ENCODE data around the gene FAM3A. TPM values are rescaled to one million over a fixed set of nuclear protein-coding genes. Genes with fewer than 3 reads are reported as not detected.
A peak's percentile ranks its signal among the peaks of the same experiment; 100 is the strongest.

The FAM3A gene
- total and polyA plus RNA-seq, 3 donors from 2014 or later = 24.0 to 41.1 (median 24.7) TPM

DNA sequence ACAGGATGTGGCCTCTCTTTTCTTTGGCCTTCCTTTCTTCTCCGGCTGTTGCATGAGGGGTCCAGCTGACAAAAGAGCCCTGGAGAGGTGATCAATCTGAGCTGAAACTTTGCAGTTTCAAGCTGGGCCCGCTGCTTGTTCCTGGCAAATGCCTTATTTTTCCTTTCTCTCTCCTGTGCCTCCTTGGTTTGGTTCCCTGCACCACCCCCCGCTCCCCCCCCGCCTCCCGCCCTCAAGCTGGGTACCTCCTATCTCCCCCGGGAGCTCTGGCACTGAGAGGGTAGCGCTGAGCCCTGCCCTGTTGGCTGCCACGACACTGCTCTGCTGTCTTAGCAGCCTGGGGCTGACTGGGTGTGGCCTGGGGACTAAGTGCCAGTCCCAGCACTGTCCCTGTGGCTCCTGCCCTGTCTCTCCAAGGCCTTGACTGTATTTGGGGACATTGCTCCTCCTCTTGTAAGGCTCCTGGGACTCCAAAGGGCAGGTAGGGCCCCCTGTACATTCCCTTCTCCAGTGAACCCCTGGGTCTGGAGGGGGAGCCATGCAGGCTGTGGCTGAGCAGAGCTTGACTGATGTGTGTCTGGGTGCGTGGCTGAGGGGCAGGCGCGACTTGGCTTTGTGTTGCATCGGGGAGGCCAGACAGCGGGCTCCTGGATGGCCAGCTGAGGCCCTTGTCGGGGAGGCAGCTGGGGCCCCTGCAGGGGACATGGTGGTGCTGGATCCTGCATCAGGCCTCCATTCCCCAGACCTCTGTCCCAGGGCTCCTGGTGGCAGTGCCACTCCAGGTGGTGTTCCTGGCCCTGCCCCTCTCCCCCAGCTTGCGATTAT is 56.9 kb downstream of the FAM3A start:
- intact Hi-C loops (cut with DNase I; ENCODE audit: low total_unique reads) = no loop called here
- WGBS, 2 donors = 15 to 30% methylated on average over 2 to 13 of the region's 15 CpGs
- peak; percentile 38 for DNase-seq

DNA sequence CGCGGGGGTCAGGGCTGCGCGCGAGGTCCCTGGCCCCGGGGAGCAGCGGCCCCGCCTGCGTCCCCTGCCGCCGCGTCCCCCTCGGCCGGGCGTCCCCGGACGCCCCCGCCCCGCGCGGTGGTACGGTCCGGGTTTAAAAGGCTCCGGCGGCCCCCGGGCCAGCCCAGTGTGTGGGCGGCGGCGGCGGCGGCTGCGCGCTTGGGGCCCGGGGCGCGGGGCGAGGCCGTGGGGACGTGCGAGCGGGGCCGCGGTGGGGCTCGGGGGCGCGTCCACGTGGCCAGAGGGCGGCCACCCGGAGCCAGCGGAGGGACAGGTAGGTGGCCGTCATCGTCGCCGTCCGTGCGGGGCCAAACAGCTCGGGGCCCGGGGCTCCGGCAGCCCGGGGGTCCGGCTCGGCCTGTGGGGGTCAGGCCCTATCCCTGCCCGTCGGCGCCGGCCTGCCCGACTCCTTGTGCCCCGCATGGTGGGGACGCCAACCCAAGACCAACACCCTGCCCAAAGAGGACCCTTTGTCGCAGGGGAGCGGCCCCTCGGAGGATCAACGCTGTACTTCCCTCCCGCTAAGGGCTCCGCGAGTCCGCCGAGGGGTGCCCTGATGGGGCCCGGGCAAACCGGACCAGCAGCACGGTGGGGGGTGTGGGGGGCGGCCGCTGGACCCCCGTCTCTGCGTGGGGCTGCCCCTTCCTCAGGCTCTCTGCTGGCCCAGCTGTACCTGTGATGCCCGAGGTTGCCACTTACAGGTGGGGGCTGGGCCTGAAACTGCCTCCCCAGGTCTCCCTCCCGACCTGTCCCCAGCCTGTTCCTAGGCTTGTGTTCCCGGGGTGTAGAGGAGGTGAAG is 57.7 kb downstream of the FAM3A start, which contains the start of gene PLXNA3:
TSS of gene PLXNA3 (plus strand) at position 166 of the 838 bp plus-strand sequence. CDS start 1,903 bp downstream, outside the sequence.
- 1% methylated on average over 20 of the region's 88 CpGs; no CpG with 5 or more reads in 1 of the 2 donors for WGBS, 2 donors
- peak within 1 kb of the TSS in 1 of 2 donors; percentile 56 for H3K27ac ChIP-seq
- H3K9me3 ChIP-seq = no peaks in the 10 kb centered on the region
- H3K36me3 ChIP-seq (ENCODE audit: low read depth, missing control alignments) = no peaks in the 10 kb centered on the region
- intact Hi-C loops (cut with DNase I; ENCODE audit: low total_unique reads) = no loop called here
- no peaks in the 10 kb centered on the region for H3K4me1 ChIP-seq
- H3K4me3 ChIP-seq = peak within 1 kb of the TSS; percentile 55 to 66
- TF ChIP-seq POLR2A (IDR thresholded peaks at IDR 0.05) (no peak), CTCF (IDR thresholded peaks at IDR 0.05) (no peak)
- no peaks in the 10 kb centered on the region for H3K27me3 ChIP-seq
- peak; percentile 29 for DNase-seq

More for the DNA sequence above, 56.9 kb downstream of the FAM3A start:
- no peak overlapping the region for H3K27ac ChIP-seq
- H3K27me3 ChIP-seq = no peaks in the 10 kb centered on the region
- H3K4me3 ChIP-seq = peak overlapping the region; percentile 55 to 66
- H3K4me1 ChIP-seq = no peaks in the 10 kb centered on the region
- no peaks in the 10 kb centered on the region for H3K9me3 ChIP-seq
- no peak for TF ChIP-seq CTCF (IDR thresholded peaks at IDR 0.05)
- TF ChIP-seq POLR2A (IDR thresholded peaks at IDR 0.05) = no peak
- H3K36me3 ChIP-seq (ENCODE audit: low read depth, missing control alignments) = no peaks in the 10 kb centered on the region

GRCh38 chrX:154457491-154458115 is 58.4 kb downstream of the FAM3A start:
- intact Hi-C loops (cut with DNase I; ENCODE audit: low total_unique reads) = no loop called here
- TF ChIP-seq POLR2A (IDR thresholded peaks at IDR 0.05) = no peak
- no peak for TF ChIP-seq CTCF (IDR thresholded peaks at IDR 0.05)
- H3K27me3 ChIP-seq = no peaks in the 10 kb centered on the region
- peak; percentile 30 for DNase-seq
- WGBS, 2 donors = 8 to 9% methylated on average over 12 to 33 of the region's 65 CpGs
- no peaks in the 10 kb centered on the region for H3K4me1 ChIP-seq
- H3K36me3 ChIP-seq (ENCODE audit: low read depth, missing control alignments) = no peaks in the 10 kb centered on the region
- H3K4me3 ChIP-seq = peak overlapping the region; percentile 44 to 55
- H3K27ac ChIP-seq = peak overlapping the region in 1 of 2 donors; percentile 56
- H3K9me3 ChIP-seq = no peaks in the 10 kb centered on the region

Small RNAs within 50 kb of the gene (small RNA-seq; reads per million reads assigned to genes)
- gene RN7SL697P = 0 reads per million in 2 donors

Other genes with a start within 250 kb of the FAM3A start
- gene TEX28, start 221.1 kb downstream of the FAM3A start, total RNA-seq = 1 to 10 TPM; 4.2 to 6.4 TPM
- gene TEX28, start 221.1 kb downstream of the FAM3A start, polyA plus RNA-seq (ENCODE audit: insufficient read depth, low read depth, low replicate concordance) = 9.0 TPM
- gene TKTL1, start 220.4 kb downstream of the FAM3A start, total RNA-seq = 100 to 1,000 TPM; 224 to 268 TPM
- gene TKTL1, start 220.4 kb downstream of the FAM3A start, polyA plus RNA-seq (ENCODE audit: insufficient read depth, low read depth, low replicate concordance) = 233 TPM
- gene FLNA, start 141.6 kb downstream of the FAM3A start, total RNA-seq = 100 to 1,000 TPM; 400 to 532 TPM
- 474 TPM for gene FLNA, start 141.6 kb downstream of the FAM3A start, polyA plus RNA-seq (ENCODE audit: insufficient read depth, low read depth, low replicate concordance)
- gene EMD, start 136.9 kb downstream of the FAM3A start, total RNA-seq = 10 to 100 TPM; 65.6 to 69.6 TPM
- 74.2 TPM for gene EMD, start 136.9 kb downstream of the FAM3A start, polyA plus RNA-seq (ENCODE audit: insufficient read depth, low read depth, low replicate concordance)
- 1,000 to 10,000 TPM in 1 of 2 donors, 100 to 1,000 TPM in 1; 925 to 1,913 TPM for gene RPL10, start 117.9 kb downstream of the FAM3A start, total RNA-seq
- gene RPL10, start 117.9 kb downstream of the FAM3A start, polyA plus RNA-seq (ENCODE audit: insufficient read depth, low read depth, low replicate concordance) = 1,423 TPM
- 10 to 100 TPM; 36.5 to 42.2 TPM for gene DNASE1L1, start 107.0 kb downstream of the FAM3A start, total RNA-seq
- 18.5 TPM for gene DNASE1L1, start 107.0 kb downstream of the FAM3A start, polyA plus RNA-seq (ENCODE audit: insufficient read depth, low read depth, low replicate concordance)
- 10 to 100 TPM; 32.1 to 48.7 TPM for gene TAFAZZIN, start 104.7 kb downstream of the FAM3A start, total RNA-seq
- 11.8 TPM for gene TAFAZZIN, start 104.7 kb downstream of the FAM3A start, polyA plus RNA-seq (ENCODE audit: insufficient read depth, low read depth, low replicate concordance)
- gene ATP6AP1, start 87.6 kb downstream of the FAM3A start, total RNA-seq = 100 to 1,000 TPM in 1 of 2 donors, 10 to 100 TPM in 1; 95.1 to 158 TPM
- 119 TPM for gene ATP6AP1, start 87.6 kb downstream of the FAM3A start, polyA plus RNA-seq (ENCODE audit: insufficient read depth, low read depth, low replicate concordance)
- gene GDI1, start 79.1 kb downstream of the FAM3A start, total RNA-seq = 100 to 1,000 TPM; 158 to 162 TPM
- 118 TPM for gene GDI1, start 79.1 kb downstream of the FAM3A start, polyA plus RNA-seq (ENCODE audit: insufficient read depth, low read depth, low replicate concordance)
- gene FAM50A, start 72.1 kb downstream of the FAM3A start, total RNA-seq = 10 to 100 TPM; 38.4 to 38.5 TPM
- gene FAM50A, start 72.1 kb downstream of the FAM3A start, polyA plus RNA-seq (ENCODE audit: insufficient read depth, low read depth, low replicate concordance) = 29.6 TPM
- 10 to 100 TPM; 37.3 to 63.5 TPM for gene PLXNA3, start 58.0 kb downstream of the FAM3A start, total RNA-seq
- gene PLXNA3, start 58.0 kb downstream of the FAM3A start, polyA plus RNA-seq (ENCODE audit: insufficient read depth, low read depth, low replicate concordance) = 24.7 TPM
- 10 to 100 TPM; 29.1 to 30.9 TPM for gene LAGE3, start 37.0 kb downstream of the FAM3A start, total RNA-seq
- gene LAGE3, start 37.0 kb downstream of the FAM3A start, polyA plus RNA-seq (ENCODE audit: insufficient read depth, low read depth, low replicate concordance) = 12.4 TPM
- 10 to 100 TPM; 16.8 to 18.9 TPM for gene UBL4A, start 29.6 kb downstream of the FAM3A start, total RNA-seq
- 13.3 TPM for gene UBL4A, start 29.6 kb downstream of the FAM3A start, polyA plus RNA-seq (ENCODE audit: insufficient read depth, low read depth, low replicate concordance)
- 10 to 100 TPM; 25.0 to 26.5 TPM for gene SLC10A3, start 25.6 kb downstream of the FAM3A start, total RNA-seq
- gene SLC10A3, start 25.6 kb downstream of the FAM3A start, polyA plus RNA-seq (ENCODE audit: insufficient read depth, low read depth, low replicate concordance) = 22.4 TPM
- gene G6PD, start 30.6 kb upstream of the FAM3A start, total RNA-seq = 100 to 1,000 TPM; 263 to 419 TPM
- 206 TPM for gene G6PD, start 30.6 kb upstream of the FAM3A start, polyA plus RNA-seq (ENCODE audit: insufficient read depth, low read depth, low replicate concordance)
- 10 to 100 TPM; 28.1 to 38.7 TPM for gene IKBKG, start 31.4 kb upstream of the FAM3A start, total RNA-seq
- gene IKBKG, start 31.4 kb upstream of the FAM3A start, polyA plus RNA-seq (ENCODE audit: insufficient read depth, low read depth, low replicate concordance) = 27.9 TPM
- gene CTAG1A, start 68.9 kb upstream of the FAM3A start, total RNA-seq = 10 to 100 TPM; 14.7 to 18.1 TPM
- gene CTAG1A, start 68.9 kb upstream of the FAM3A start, polyA plus RNA-seq (ENCODE audit: insufficient read depth, low read depth, low replicate concordance) = 7.1 TPM
- 10 to 100 TPM; 18.0 to 20.3 TPM for gene CTAG1B, start 103.0 kb upstream of the FAM3A start, total RNA-seq
- 7.1 TPM for gene CTAG1B, start 103.0 kb upstream of the FAM3A start, polyA plus RNA-seq (ENCODE audit: insufficient read depth, low read depth, low replicate concordance)
- gene CTAG2, start 137.3 kb upstream of the FAM3A start, total RNA-seq = 10 to 100 TPM; 17.3 to 27.6 TPM
- gene CTAG2, start 137.3 kb upstream of the FAM3A start, polyA plus RNA-seq (ENCODE audit: insufficient read depth, low read depth, low replicate concordance) = 8.4 TPM
- gene GAB3, start 234.8 kb upstream of the FAM3A start, total RNA-seq = 10 to 100 TPM; 30.5 to 30.6 TPM
- 9.1 TPM for gene GAB3, start 234.8 kb upstream of the FAM3A start, polyA plus RNA-seq (ENCODE audit: insufficient read depth, low read depth, low replicate concordance)
- gene DKC1, start 246.6 kb upstream of the FAM3A start, total RNA-seq = 10 to 100 TPM; 66.4 to 93.1 TPM
- gene DKC1, start 246.6 kb upstream of the FAM3A start, polyA plus RNA-seq (ENCODE audit: insufficient read depth, low read depth, low replicate concordance) = 58.8 TPM

All from testis (tissue), 3 donors.